Measurements from ENCODE around the gene MAPK10. TPM values are rescaled to one million over a fixed set of nuclear protein-coding genes. Genes with fewer than 3 reads are reported as not detected.

MAPK10 gene
- total RNA-seq, 3 donors from 2014 or later, result 4.2 to 19.2 (median 4.9) TPM

- TF ChIP-seq CTCF (IDR thresholded peaks at IDR 0.05), result no peak
- ATAC-seq, result no peak
- Histone ChIP-seq H3K4me3 (no peak overlapping the region), H3K9me3 (no peaks in the 10 kb centered on the region), H3K4me1 (ENCODE audit: low read depth) (no peaks in the 10 kb centered on the region), H3K36me3 (ENCODE audit: low read depth) (no peaks in the 10 kb centered on the region)
- DNase-seq, result no peak
- intact Hi-C loops (cut with DNase I, micrococcal nuclease), result no loop called here
These were observed 251.7 kb downstream of the MAPK10 start for GRCh38 chr4:86108137-86108536.

DNA sequence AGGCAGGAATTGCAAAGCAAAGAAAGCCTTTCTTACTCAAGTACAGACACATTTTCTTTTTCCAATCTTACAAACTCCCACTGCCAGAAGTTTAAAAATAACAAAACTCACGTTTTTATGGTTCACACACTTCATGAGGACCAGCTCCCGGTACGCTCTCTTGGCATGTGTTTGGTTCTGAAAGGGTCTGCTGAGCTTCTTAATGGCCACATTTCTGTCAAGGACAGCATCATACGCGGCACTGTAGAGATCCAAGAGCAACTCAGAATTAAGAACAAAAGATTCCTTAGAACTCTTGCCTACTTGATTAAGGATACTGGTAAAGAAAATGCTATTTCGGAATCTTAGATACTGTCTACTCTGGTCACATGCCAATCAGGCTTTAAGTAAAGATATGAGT, 252.7 kb downstream of the MAPK10 start:
- intact Hi-C loops (cut with DNase I, micrococcal nuclease), result no loop called here
- Histone ChIP-seq H3K9me3 (no peaks in the 10 kb centered on the region), H3K4me3 (no peak overlapping the region), H3K36me3 (ENCODE audit: low read depth) (no peaks in the 10 kb centered on the region), H3K4me1 (ENCODE audit: low read depth) (no peaks in the 10 kb centered on the region)
- DNase-seq, result no peak
- no peak for ATAC-seq
- no peak for TF ChIP-seq CTCF (IDR thresholded peaks at IDR 0.05)

GRCh38 chr4:86106475-86106874, 253.4 kb downstream of the MAPK10 start:
- intact Hi-C loops (cut with DNase I, micrococcal nuclease), result no loop called here
- Histone ChIP-seq H3K4me3 (no peak overlapping the region), H3K36me3 (ENCODE audit: low read depth) (no peaks in the 10 kb centered on the region), H3K4me1 (ENCODE audit: low read depth) (no peaks in the 10 kb centered on the region), H3K9me3 (no peaks in the 10 kb centered on the region)
- DNase-seq, result no peak
- no peak for TF ChIP-seq CTCF (IDR thresholded peaks at IDR 0.05)
- ATAC-seq, result no peak

DNA sequence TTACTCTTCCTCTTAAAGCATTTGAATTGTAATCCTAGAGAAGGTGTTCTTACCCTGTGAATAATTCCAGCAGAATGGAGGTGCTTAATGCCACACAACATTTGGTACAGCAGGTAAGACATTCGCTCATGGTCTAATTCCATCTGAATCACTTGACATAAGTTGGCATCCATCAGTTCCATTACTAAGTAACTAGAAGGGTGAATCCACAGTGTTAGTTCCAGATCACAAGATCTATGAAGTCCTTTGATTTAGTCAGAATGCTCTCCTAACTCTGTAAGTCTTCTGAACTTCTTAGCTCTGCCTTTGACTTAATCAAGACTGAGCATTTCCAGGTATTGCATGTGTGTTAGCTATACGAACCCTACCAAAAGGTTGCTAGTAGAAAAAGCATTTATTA, 258.0 kb downstream of the MAPK10 start:
- intact Hi-C loops (cut with DNase I, micrococcal nuclease), result no loop called here
- Histone ChIP-seq H3K9me3 (no peaks in the 10 kb centered on the region), H3K4me3 (no peak overlapping the region), H3K4me1 (ENCODE audit: low read depth) (no peaks in the 10 kb centered on the region), H3K36me3 (ENCODE audit: low read depth) (no peaks in the 10 kb centered on the region)
- ATAC-seq (no peak), DNase-seq (no peak)
- no peak for TF ChIP-seq CTCF (IDR thresholded peaks at IDR 0.05)

GRCh38 chr4:86101410-86101809, 258.4 kb downstream of the MAPK10 start:
- TF ChIP-seq CTCF (IDR thresholded peaks at IDR 0.05), result no peak
- DNase-seq (no peak), ATAC-seq (no peak)
- H3K4me3 ChIP-seq, result no peak overlapping the region
- intact Hi-C loops (cut with DNase I, micrococcal nuclease), result no loop called here
- no peaks in the 10 kb centered on the region for H3K9me3 ChIP-seq
- no peaks in the 10 kb centered on the region for H3K36me3 ChIP-seq (ENCODE audit: low read depth)
- no peaks in the 10 kb centered on the region for H3K4me1 ChIP-seq (ENCODE audit: low read depth)

DNA sequence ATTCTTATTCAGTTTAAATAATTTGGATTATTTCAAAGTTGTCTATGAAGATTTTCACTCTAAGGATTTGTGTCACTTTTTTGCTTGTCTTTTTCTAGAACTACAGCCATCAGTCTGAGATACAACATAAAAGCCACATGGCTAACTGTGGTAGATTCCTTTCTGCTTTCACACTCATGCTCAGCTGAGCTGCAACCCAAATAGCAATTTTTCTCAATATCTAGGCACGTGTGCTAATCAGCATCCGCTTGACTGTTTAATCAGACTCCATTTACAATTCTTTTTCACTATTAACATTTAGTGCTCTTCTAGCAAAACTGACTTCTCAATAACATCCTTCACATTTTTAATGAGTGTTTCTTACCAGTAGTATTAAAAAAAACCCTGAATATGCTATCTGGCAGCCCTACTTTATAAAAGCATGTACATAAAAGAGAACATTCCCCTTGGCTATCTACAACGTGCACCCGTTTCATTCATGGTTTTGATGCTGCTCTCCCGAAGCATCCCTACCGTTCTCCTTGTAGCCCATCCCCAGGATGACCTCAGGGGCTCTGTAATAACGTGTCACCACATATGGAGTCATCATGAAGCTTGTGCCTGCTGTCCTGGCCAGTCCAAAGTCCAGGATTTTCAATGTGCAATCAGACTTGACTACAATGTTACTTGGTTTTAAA, 259.2 kb downstream of the MAPK10 start:
- Histone ChIP-seq H3K4me3 (no peak overlapping the region), H3K36me3 (ENCODE audit: low read depth) (no peaks in the 10 kb centered on the region), H3K4me1 (ENCODE audit: low read depth) (no peaks in the 10 kb centered on the region), H3K9me3 (no peaks in the 10 kb centered on the region)
- DNase-seq (no peak), ATAC-seq (no peak)
- TF ChIP-seq CTCF (IDR thresholded peaks at IDR 0.05), result no peak
- intact Hi-C loops (cut with DNase I, micrococcal nuclease), result no loop called here
